Stimulated activated CD8-positive, alpha-beta memory T cell treated with anti-CD3 and anti-CD28 coated beads, Interleukin-4, amount 100 ng/mL, for 48 hours (primary cell): Measurements from ENCODE around the gene UAP1L1.
A peak's percentile ranks its signal among the peaks of the same experiment; 100 is the strongest.

Experiments
- DNase-seq: peaks from one replicate; pipeline ENCODE4 v3.0.0-alpha.2; 2020

Gene UAP1L1

GRCh38 chr9:137103206-137103999, 26.1 kb downstream of the UAP1L1 start:
- no peak for DNase-seq

- DNase-seq, result no peak
Measured at GRCh38 chr9:137105814-137106661, 28.7 kb downstream of the UAP1L1 start.

GRCh38 chr9:137106662-137107250, 29.4 kb downstream of the UAP1L1 start:
- DNase-seq, result no peak

GRCh38 chr9:137107312-137107921, 30.1 kb downstream of the UAP1L1 start:
- no peak for DNase-seq

- no peak for DNase-seq
Measured at GRCh38 chr9:137107982-137108381, 30.7 kb downstream of the UAP1L1 start.

DNA sequence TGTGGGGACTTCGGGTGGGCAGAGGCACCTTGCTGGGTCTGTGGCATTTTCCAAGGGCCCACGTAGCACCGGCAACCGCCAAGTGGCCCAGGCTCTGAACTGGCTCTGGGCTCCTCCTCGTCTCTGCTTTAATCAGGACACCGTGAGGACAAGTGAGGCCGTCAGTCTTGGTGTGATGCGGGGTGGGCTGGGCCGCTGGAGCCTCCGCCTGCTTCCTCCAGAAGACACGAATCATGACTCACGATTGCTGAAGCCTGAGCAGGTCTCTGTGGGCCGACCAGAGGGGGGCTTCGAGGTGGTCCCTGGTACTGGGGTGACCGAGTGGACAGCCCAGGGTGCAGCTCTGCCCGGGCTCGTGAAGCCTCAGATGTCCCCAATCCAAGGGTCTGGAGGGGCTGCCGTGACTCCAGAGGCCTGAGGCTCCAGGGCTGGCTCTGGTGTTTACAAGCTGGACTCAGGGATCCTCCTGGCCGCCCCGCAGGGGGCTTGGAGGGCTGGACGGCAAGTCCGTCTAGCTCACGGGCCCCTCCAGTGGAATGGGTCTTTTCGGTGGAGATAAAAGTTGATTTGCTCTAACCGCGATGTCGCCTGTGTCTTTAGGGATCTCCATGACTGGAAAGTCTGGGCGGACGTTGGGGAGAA, 31.4 kb downstream of the UAP1L1 start:
- no peak for DNase-seq

- DNase-seq, result no peak
Measured at GRCh38 chr9:137109250-137110146, 32.2 kb downstream of the UAP1L1 start.

DNA sequence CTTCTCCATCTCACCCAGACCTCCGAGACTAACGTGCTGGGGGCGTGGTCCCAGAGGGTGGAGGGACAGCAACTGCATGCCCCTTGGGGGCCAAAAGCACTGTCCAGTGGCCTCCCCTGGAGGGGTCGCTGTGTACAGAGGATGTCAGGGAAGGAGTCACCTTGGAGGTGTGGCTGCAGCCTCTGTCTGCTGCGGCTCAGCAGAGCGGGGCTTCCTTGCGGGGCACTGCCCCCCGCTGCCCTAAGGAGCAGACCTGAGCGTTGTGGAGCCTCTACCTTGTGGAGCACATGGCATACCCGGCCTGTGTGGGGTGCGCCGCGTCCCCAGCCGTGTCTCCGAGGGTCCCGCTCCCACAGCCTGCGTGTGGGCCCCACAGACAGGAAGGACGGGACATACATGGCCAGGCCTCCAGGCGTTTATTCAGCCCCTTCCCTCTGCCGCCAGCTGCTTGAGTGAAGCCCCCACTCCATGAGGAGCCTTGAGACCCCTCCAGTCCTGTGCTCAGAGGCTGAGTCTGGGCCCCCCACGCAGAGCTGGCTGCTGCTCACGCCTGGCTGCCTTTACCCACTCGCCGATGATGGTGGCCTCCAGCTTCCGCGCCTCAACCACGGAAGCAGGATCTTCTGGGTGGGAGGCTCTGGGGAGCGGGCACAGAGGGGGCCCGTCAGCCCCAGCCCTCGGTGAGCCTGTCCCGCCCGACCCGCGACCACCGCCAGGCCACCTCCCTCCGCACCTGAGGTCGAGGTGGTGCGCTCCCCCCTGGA, 33.0 kb downstream of the UAP1L1 start:
- DNase-seq, result no peak

- no peak for DNase-seq
Measured at GRCh38 chr9:137110911-137111787, 33.8 kb downstream of the UAP1L1 start.

DNA sequence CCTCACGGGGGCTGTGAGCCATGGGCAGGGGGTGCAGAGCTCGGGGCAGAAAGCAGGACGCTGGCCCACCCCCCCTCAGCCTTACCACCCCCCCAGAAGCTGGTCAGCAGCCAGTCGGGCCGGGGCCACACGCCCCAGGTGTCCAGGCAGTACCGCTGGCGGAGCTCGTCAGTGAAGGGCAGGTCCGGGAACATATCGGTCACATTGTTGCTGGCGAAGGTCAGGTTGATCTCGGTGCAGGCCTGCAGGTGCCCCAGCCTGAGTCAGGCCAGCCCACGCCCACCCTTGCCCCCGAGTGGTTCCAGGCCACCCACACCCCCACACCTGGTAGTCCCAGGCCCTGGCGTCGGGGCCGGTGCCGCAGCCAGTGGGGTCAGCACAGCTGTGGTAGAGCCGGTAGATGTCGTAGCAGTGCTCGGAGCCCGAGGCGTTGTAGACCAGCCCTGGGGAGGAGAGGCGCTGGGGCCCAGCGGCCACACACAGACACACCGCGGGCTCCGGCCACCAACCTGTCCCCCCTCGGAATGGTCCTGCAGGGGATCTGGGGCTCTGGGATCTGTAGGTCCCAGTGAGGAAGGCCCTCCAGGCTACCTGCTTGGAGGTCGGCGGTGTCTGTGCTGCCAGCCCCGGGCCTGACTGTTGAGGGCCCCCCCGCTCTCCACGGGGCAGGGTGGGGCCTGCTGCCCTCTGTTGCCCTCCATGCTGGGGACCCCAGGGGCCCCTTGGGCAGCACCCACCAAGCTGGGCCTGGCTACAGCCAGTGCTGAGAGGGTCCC, 34.7 kb downstream of the UAP1L1 start:
- DNase-seq, result no peak

DNA sequence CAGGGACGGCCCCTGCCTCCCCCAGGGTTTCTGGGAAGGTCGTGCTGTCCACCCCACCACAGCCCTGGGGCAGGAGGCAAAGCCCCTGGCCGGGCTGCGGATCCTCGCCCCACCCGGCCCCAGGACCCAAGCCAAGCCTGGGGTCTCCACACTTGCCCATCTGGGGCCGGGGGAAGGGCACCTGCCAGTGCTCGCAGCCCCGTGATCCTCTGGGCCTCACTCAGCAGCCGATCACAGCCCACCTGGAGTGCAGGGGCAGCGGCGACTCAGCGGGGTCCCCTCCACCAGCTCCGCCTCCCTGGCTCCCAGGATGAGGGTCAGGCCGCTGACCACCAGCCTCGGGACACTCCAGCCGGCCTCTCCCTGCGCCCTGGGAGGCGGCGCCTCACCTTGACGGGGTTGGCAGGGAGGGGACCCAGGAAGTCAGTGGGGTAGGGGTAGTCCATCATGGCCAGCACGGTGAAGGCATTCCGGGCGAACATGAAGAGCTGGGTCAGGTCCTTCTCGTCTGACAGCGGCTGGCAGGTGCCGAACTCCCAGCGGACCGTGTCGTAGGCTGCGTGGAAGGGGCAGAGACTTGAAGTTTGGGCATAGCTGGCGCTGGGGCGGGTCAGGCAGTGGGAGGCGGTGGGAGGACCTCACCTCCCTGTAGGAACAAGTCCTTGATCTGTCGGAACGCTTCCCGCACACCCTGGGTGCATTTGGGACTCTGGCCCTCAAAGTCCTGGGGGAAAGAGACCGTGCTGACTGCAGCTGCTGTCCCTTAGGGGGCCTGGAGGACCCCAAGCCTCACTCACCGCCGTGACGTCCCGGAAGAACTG, 35.5 kb downstream of the UAP1L1 start:
- DNase-seq, result no peak

- peak; percentile 46 for DNase-seq
Measured at GRCh38 chr9:137113385-137114159, 36.3 kb downstream of the UAP1L1 start.

DNA sequence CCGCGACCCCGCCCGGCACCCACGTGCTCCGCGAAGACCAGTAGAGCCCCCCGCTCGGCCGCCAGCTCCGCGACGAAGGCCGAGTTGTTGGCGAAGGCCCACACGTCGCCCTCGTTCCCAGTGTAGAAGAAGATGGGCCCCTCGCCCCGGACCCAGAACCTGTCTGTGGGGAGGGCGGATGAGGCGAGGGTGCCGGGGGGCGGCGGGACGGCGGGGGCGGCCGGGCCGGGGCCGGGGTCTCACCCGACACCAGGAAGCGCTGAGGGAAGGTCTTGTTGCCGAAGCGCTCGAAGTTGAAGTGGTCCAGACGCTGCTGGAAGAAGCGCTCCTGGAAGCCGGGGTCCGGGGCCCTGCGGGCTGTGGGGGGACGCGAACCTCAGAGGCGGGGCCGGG, 36.9 kb downstream of the UAP1L1 start:
- no peak for DNase-seq

DNA sequence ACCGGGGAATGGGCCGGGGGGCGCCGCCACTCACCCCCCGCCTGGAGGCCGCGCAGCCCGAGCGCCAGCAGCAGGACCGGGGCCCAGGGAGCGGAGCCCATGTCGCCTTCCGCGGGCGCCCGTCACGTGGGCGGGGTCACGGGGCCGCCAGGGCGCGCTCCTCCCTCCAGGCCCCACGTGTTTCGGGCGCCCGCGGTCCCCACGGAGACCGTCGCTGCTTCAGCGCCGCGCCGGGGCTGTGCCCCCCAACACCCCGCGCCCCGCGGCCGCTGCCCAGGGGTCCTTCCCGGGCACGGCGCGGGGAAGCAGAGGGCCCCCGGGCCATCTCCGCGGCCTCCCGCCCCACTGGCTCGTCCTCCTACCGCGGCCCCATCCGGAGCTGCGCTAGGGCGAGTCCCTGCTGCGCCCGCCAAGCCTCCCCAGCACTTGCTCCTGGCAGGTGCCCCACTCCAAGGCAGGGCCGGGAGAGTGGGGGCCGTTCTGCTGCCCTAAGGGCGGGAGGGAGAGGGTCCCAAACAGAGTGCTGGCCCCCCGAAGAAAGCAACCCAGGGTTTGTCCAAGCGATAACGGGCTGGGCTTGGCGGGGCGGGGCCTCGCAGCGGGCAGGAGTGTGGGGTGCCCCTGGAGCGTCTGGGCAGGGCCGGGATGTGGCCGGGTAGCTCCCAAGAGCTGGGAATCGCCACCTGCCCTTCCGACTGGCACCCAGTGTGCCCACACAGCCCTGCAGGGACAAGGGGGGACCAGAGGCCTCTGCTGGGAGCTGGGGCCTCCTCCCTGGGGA, 37.5 kb downstream of the UAP1L1 start, which contains the start of gene DPP7:
TSS of gene DPP7 (minus strand) at position 121 of the 781 bp plus-strand sequence. CDS start at position 101, 20 bp downstream.
- peak; percentile 84 for DNase-seq

DNA sequence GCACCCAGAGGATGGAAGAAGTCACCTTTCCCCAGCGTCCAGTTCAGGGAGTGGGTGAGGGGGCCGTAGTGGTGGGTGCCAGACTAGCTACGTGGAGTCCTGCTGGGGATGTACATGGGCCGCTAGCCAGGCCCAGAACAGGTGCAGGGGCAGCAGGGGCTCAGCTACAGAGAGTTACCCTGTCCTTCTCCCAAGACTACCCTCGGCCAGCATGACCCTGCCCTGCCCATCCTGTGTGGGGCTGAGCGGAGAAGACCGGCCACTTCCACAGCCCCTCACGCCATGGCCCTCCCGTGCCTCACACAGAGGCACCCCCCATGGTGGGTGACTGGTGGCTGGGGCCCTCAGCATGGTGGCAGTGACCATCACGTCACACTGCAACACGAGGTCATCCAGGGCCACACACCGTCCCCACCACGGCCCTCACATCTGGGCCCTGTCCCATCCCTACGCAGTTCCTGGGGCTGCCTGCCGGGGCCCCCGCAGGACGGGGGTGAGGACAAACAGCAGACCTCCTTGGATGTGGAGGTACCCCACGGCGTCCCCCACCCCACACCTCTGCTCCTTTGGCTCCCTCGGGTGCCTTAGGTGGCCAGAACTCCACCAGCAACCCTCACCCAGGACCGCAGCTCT, 38.2 kb downstream of the UAP1L1 start:
- no peak for DNase-seq

DNA sequence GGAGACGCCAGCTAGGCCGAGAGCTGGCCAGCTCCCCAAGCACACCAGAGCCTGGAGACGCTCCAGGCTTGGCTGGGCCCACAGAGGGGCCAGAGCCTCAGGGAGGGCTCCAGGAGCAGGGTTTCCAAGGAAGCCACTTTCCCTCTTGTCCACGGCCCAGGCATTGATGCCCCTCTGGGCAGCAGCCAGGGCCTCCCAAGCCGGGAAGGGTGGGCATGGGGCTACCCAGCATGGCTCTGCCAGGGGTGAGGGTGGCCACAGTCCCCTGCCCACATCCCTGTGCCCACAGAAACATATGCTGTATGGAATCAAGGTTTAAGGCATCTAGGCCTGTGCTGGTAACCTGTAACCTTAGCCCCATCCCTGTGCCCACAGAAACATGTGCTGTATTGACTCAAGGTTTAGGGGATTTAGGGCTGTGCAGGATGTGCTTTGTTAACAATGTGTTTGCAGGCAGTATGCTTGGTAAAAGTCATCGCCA, 38.8 kb downstream of the UAP1L1 start:
- no peak for DNase-seq
